ENCODE results near the gene EYA2.

The EYA2 gene

GRCh38 chr20:47189060-47189459 is 294.4 kb downstream of the EYA2 start:
- TF ChIP-seq, protein P1, sequence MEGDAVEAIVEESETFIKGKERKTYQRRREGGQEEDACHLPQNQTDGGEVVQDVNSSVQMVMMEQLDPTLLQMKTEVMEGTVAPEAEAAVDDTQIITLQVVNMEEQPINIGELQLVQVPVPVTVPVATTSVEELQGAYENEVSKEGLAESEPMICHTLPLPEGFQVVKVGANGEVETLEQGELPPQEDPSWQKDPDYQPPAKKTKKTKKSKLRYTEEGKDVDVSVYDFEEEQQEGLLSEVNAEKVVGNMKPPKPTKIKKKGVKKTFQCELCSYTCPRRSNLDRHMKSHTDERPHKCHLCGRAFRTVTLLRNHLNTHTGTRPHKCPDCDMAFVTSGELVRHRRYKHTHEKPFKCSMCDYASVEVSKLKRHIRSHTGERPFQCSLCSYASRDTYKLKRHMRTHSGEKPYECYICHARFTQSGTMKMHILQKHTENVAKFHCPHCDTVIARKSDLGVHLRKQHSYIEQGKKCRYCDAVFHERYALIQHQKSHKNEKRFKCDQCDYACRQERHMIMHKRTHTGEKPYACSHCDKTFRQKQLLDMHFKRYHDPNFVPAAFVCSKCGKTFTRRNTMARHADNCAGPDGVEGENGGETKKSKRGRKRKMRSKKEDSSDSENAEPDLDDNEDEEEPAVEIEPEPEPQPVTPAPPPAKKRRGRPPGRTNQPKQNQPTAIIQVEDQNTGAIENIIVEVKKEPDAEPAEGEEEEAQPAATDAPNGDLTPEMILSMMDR (conservative IDR thresholded peaks at IDR 0.05; ENCODE audit: low read length), result no peak
- peak; percentile 62 for DNase-seq (ENCODE audit: low read depth)
- H3K4me3 ChIP-seq (ENCODE audit: low read length), result no peak overlapping the region

- TF ChIP-seq, protein P1 (conservative IDR thresholded peaks at IDR 0.05; ENCODE audit: low read length), result no peak
- no peak for DNase-seq (ENCODE audit: low read depth)
- no peak overlapping the region for H3K4me3 ChIP-seq (ENCODE audit: low read length)
These were observed 296.5 kb downstream of the EYA2 start for GRCh38 chr20:47191074-47191673.

- DNase-seq (ENCODE audit: low read depth), result no peak
- TF ChIP-seq, protein P1 (conservative IDR thresholded peaks at IDR 0.05; ENCODE audit: low read length), result no peak
- H3K4me3 ChIP-seq (ENCODE audit: low read length), result no peak overlapping the region
These were observed 297.3 kb downstream of the EYA2 start for GRCh38 chr20:47191956-47192355.

DNA sequence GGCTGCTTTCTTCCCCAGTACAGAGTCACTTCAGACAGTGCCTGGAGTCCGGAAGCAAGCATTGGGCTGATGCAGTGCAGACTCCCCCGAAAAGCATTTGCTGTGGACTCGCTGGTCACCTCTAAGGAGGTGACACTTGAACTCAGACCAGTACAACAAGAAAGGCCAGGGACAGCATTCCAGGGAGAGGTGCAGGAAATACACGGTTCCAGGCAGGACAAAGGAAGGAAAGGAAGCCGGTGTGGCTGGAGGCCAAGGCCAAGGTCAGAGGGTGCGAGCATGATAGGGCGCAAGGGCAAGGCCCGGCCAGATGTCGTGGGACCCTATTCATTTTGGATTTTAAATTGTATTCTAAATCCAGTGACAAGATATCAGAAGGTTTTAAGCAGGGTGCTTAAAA is 300.9 kb downstream of the EYA2 start:
- DNase-seq (ENCODE audit: low read depth), result no peak
- H3K4me3 ChIP-seq (ENCODE audit: low read length), result no peak overlapping the region
- TF ChIP-seq, protein P1 (conservative IDR thresholded peaks at IDR 0.05; ENCODE audit: low read length), result no peak

DNA sequence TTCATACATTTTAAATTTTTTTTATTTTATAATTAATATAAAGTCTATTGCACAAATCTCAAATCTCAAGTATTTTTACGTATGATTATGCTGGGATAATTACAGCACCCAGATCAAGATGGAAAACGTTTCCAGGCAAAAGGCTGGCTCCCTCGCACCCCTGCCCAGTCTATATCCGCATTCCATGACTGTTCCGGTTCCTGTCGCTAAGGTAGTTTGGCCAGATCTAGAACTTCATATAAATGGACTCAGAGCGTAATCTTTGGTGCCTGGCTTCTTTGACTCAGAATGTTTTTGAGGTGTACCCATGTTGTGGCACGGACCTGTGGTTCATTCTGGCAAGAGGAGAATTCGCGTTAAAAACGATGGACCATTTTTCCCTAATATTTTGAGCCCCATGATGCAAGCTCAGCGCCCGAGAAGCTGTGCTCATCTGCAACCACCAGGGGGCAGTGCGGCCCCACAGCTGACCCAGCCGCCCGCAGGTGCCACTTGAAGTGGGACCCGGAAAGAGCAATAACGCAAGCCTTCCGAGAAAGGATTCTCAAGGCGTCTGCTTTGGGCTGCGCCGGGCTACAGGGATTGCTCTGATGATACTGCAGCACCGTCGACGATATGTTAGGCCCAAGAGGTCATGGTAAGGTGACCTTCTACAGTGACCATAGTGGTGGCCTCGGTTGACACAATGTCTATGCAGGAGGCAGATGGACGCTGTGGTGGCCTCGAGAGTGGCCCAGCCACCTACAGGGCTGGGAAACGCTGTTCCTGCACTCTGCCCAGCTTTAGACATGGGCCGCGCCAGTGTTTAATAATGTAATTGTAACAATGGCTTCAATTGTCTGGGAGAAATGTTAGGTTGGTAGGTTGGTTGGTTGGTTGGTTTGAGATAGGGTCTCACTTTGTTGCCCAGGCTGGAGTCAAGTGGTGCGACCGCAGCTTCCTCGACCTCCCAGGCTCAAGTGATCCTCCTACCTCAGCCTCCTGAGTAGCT is 301.7 kb downstream of the EYA2 start:
- peak; percentile 51 for DNase-seq (ENCODE audit: low read depth)
- TF ChIP-seq, protein P1 (conservative IDR thresholded peaks at IDR 0.05; ENCODE audit: low read length), result peak; percentile 88
- no peak overlapping the region for H3K4me3 ChIP-seq (ENCODE audit: low read length)

GRCh38 chr20:47198254-47198671 is 303.6 kb downstream of the EYA2 start:
- no peak for DNase-seq (ENCODE audit: low read depth)
- H3K4me3 ChIP-seq (ENCODE audit: low read length), result no peak overlapping the region
- TF ChIP-seq, protein P1 (conservative IDR thresholded peaks at IDR 0.05; ENCODE audit: low read length), result no peak
